Tibial nerve (tissue), 4 donors: ENCODE measurements around the gene STAT5A.

Experiments
- CTCF ChIP-seq, 5 experiments: fragments of 200-600 bp in 3 of 5; fragments of 450-650 bp in 2 of 5; sonication (generic) in 3 of 5; IDR thresholded peaks; one replicate each; pipeline ENCODE4 v1.5.1; 2016 to 2019; ENCODE audit warnings: antibody characterized with exemption in 5 of 5, mild to moderate bottlenecking in 3 of 5, moderate library complexity in 2 of 5
- EP300 ChIP-seq, 2 donors: sonication (generic); formaldehyde crosslinking; IDR thresholded peaks; one replicate each; pipeline ENCODE4 v1.6.1; 2017; ENCODE audit warnings: antibody characterized with exemption in 2 of 2, mild to moderate bottlenecking in 1 of 2
- POLR2A ChIP-seq, 2 donors: fragments of 450-650 bp; IDR thresholded peaks; one replicate each; pipeline ENCODE4 v1.6.1; 2017; ENCODE audit warnings: antibody characterized with exemption in 2 of 2, mild to moderate bottlenecking in 2 of 2, moderate library complexity in 2 of 2

GRCh38 chr17:42274253-42274542 lies 14.1 kb upstream of the STAT5A start:
- TF ChIP-seq POLR2A (IDR thresholded peaks at IDR 0.05) (no peak), CTCF (IDR thresholded peaks at IDR 0.05) (no peak), EP300 (IDR thresholded peaks at IDR 0.05) (no peak)
